ENCODE measurements around the gene TEX12.

DNA sequence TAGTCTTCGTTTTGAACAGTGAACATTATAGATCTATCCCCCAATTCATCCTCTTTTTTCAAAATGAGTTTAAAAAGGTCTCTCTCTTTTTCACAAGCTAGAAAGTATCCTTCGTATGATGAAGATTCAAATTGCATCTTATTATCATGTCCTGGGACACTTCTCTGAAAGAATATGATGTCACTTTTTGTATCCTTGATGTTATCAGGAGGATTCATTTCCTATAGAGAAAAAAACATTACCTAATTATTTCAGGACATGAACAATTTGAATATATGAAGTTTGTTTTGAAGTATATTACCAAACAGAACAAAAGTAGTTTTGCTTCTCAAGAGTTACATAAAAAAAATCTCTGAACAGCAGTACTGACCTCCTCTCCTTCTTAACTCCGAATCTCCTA lies 23.6 kb upstream of the TEX12 start:
- TF ChIP-seq POLR2AphosphoS5 (IDR thresholded peaks at IDR 0.05; ENCODE audit: borderline replicate concordance, low read depth, low read length) (no peak), EZH2 (IDR thresholded peaks at IDR 0.05) (no peak), FOXP2 (optimal IDR thresholded peaks at IDR 0.05; ENCODE audit: control extremely low read depth, extremely low read length, insufficient read depth) (no peak)
